ENCODE measurements around the gene TTC28.

GRCh38 chr22:28670756-28671155 is 8.9 kb downstream of the TTC28 start:
- TF ChIP-seq, protein P1, sequence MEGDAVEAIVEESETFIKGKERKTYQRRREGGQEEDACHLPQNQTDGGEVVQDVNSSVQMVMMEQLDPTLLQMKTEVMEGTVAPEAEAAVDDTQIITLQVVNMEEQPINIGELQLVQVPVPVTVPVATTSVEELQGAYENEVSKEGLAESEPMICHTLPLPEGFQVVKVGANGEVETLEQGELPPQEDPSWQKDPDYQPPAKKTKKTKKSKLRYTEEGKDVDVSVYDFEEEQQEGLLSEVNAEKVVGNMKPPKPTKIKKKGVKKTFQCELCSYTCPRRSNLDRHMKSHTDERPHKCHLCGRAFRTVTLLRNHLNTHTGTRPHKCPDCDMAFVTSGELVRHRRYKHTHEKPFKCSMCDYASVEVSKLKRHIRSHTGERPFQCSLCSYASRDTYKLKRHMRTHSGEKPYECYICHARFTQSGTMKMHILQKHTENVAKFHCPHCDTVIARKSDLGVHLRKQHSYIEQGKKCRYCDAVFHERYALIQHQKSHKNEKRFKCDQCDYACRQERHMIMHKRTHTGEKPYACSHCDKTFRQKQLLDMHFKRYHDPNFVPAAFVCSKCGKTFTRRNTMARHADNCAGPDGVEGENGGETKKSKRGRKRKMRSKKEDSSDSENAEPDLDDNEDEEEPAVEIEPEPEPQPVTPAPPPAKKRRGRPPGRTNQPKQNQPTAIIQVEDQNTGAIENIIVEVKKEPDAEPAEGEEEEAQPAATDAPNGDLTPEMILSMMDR (IDR thresholded peaks at IDR 0.05; ENCODE audit: insufficient read depth, low read depth, low read length): no peak
- TF ChIP-seq EZH2 (IDR thresholded peaks at IDR 0.05; ENCODE audit: insufficient read depth, low read length): no peak
